GM23248 (cell line): ENCODE measurements around the gene NXPE4. TPM values are rescaled to one million over a fixed set of nuclear protein-coding genes. Genes with fewer than 3 reads are reported as not detected.

Experiments
- DNase-seq: peaks from one replicate; pipeline ENCODE4 v3.0.0-alpha.2; 2015
- H2AFZ ChIP-seq: fragments of 200-600 bp; sonication (generic); 2 replicates; pipeline ENCODE4 v1.6.1; 2016; ENCODE audit warnings: antibody characterized with exemption
- H3F3A ChIP-seq: fragments of 200-600 bp; sonication (generic); 2 replicates; pipeline ENCODE4 v1.6.1; 2016; ENCODE audit warnings: mild to moderate bottlenecking, antibody characterized with exemption, mixed run types; ENCODE audit not compliant: insufficient read depth
- H3K27ac ChIP-seq: fragments of 200-600 bp; sonication (generic); 2 replicates; pipeline ENCODE4 v1.5.1; 2016; ENCODE audit warnings: mild to moderate bottlenecking
- H3K27me3 ChIP-seq: fragments of 200-600 bp; sonication (generic); replicated peaks from 2 replicates; pipeline ENCODE4 v1.6.1; 2016; ENCODE audit warnings: mild to moderate bottlenecking; ENCODE audit not compliant: insufficient read depth
- H3K36me3 ChIP-seq: fragments of 200-600 bp; sonication (generic); 2 replicates; pipeline ENCODE4 v1.6.1; 2016; ENCODE audit warnings: low read depth, mild to moderate bottlenecking
- H3K4me1 ChIP-seq: fragments of 200-600 bp; sonication (generic); 2 replicates; pipeline ENCODE4 v1.6.1; 2016; ENCODE audit warnings: mild to moderate bottlenecking; ENCODE audit not compliant: insufficient read depth
- H3K4me2 ChIP-seq: fragments of 200-600 bp; sonication (generic); one replicate; pipeline ENCODE4 v1.6.1; 2016; ENCODE audit warnings: mild to moderate bottlenecking; ENCODE audit not compliant: unreplicated experiment
- H3K4me3 ChIP-seq: fragments of 200-600 bp; sonication (generic); 2 replicates; pipeline ENCODE4 v1.5.1; 2016; ENCODE audit warnings: mild to moderate bottlenecking
- H3K79me2 ChIP-seq: fragments of 200-600 bp; sonication (generic); 2 replicates; pipeline ENCODE4 v1.6.1; 2016; ENCODE audit warnings: mild to moderate bottlenecking; ENCODE audit not compliant: insufficient read depth
- H3K9ac ChIP-seq: fragments of 200-600 bp; sonication (generic); 2 replicates; pipeline ENCODE4 v1.6.1; 2016; ENCODE audit warnings: mild to moderate bottlenecking
- H3K9me2 ChIP-seq: fragments of 200-600 bp; sonication (generic); 2 replicates; pipeline ENCODE4 v1.6.1; 2016; ENCODE audit warnings: mixed run types, mild to moderate bottlenecking, moderate library complexity; ENCODE audit not compliant: insufficient read depth
- H3K9me3 ChIP-seq: fragments of 200-600 bp; sonication (generic); one replicate; pipeline ENCODE4 v1.6.1; 2017; ENCODE audit warnings: low read depth
- H4K20me1 ChIP-seq: fragments of 200-600 bp; sonication (generic); 2 replicates; pipeline ENCODE4 v1.6.0; 2016; ENCODE audit not compliant: insufficient read depth
- EZH2 ChIP-seq: fragments of 200-600 bp; sonication (generic); IDR thresholded peaks from 2 replicates; pipeline ENCODE4 v1.6.1; 2018; ENCODE audit warnings: antibody characterized with exemption, mild to moderate bottlenecking; ENCODE audit not compliant: insufficient read depth, poor library complexity, severe bottlenecking
- EZH2phosphoT487 ChIP-seq: fragments of 200-600 bp; sonication (generic); IDR thresholded peaks from 2 replicates; pipeline ENCODE4 v1.6.1; 2018; ENCODE audit warnings: antibody characterized with exemption, moderate library complexity, mild to moderate bottlenecking, low read depth; ENCODE audit not compliant: insufficient read depth
- WGBS, 2 experiments: methylation state at CpG; one replicate each; pipeline ENCODE4 v1.1.6; 2015 to 2017; ENCODE audit warnings: low lambda C conversion rate in 2 of 2, low coverage in 1 of 2; ENCODE audit errors: missing lambda C conversion rate in 2 of 2; 5-methylcytosine and 5-hydroxymethylcytosine counted together
- in situ Hi-C: fragments of 300-500 bp; cut with MboI; formaldehyde crosslinking; loops from 2 replicates; pipeline ENCODE4 v1.15.0; 2020
- polyA plus RNA-seq: library from polyadenylated mRNA; unstranded; fragments of >200 nt; fragmentation: Nextera tagmentation; extraction: Ambion mirVana; gene quantifications from 2 replicates; pipeline ENCODE4 v1.2.1, GENCODE V29; 2016
- total RNA-seq: library from RNA; depleted of rRNA; stranded (reverse); fragments of >200 nt; shearing (Covaris generic); gene quantifications from 2 replicates; pipeline ENCODE4 v1.2.3, GENCODE V29; 2014

The NXPE4 gene
- total and polyA plus RNA-seq, 2 experiments from 2014 or later = not detected

DNA sequence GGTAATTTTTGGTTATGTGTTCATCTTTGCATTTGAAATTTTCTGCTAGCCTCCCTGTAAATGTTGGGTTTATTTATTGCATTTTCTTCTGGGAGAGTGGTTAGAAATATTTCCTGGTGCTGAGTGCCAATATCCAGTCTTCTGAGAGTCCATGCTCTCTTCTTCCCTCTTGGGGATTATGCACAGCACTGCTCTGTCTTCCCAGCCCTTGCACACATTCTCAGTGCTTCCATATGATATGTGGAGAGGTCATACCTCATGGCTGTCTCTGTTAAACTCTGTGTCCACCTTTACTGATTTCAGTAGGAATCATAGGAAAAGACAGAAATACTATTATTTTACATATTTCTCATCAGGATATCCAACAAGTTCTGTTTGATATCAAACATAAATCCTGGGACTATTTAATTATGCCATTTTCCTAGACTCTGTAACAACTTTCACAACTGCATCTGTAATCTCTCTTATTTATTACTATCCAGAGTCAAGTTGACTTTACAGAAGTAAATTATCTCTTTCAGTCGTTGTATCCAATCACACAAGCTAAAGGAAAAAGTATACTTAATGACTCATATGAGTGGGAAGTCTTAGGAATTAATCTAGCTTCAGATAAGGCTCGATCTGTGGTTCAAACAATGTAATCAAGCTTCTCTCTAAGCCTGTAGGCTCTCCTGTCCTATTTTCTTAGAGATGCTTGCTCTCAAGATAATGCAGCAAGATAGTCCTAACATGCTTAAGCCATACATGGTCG is 33.2 kb downstream of the NXPE4 start:
- H3F3A ChIP-seq = 0 out of 2 replicates have a peak, but pooled peaks cover 10% of the 10 kb centered on the region
- H3K9ac ChIP-seq = no peak overlapping the region
- H3K4me1 ChIP-seq = peaks cover 11% of the 10 kb centered on the region; the same call in 1 of the 2 replicates
- H3K4me2 ChIP-seq = peak overlapping the region; percentile 5
- in situ Hi-C loops = no loop called here
- no peak for TF ChIP-seq EZH2
- no peak for TF ChIP-seq EZH2phosphoT487
- H3K36me3 ChIP-seq = no peaks in the 10 kb centered on the region
- H3K4me3 ChIP-seq = no peak overlapping the region
- no peaks in the 10 kb centered on the region for H3K27me3 ChIP-seq
- H3K27ac ChIP-seq = no peak overlapping the region
- no peaks in the 10 kb centered on the region for H3K9me2 ChIP-seq
- 9 to 17% methylated on average over 3 of the region's 3 CpGs for WGBS, 2 experiments
- no peaks in the 10 kb centered on the region for H4K20me1 ChIP-seq
- H3K9me3 ChIP-seq = no peaks in the 10 kb centered on the region
- no peak overlapping the region for H2AFZ ChIP-seq
- DNase-seq = peak; percentile 32
- no peaks in the 10 kb centered on the region for H3K79me2 ChIP-seq

DNA sequence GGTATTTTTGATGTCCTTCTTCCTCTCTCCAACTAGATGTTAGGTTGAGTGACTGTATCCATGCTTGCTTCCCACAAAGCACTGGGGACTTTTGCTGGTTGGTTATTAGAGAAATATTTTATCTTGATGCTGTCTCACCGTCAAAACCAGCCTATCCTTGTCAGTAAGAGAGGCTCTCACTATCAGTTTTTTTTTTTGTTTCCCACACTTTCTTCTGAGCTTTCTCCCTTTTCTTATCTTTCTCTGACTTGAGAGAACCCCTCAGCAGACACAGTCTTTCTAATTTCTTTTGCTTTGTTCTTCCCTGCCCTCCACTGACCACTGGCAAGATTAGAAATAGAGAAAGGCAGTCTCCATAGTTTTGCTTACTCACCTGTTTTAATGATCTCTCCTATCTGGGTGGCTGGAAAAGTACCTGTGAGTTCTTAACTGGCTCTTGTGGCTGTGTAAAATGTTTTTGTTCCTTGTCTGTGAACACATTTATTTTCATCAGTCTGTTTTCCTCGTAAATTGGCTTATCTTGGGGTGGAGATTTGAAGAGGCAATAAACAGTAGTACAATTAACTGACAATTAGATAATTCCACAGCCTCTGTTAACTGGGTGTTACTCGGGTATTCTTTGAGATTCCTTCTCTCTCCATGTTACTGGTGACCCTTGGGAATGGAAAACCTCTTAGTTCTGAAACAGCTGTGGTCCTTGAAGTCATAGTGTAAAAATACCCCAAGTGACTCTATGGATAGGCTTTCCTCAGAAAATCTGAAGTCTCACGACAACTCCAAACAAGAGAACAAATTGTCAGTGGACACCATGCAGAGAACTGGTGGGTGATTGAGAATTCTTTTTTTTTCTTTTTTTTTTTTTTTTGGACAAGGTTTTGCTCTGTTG is 35.9 kb downstream of the NXPE4 start, which contains the start of gene NXPE1:
TSS of gene NXPE1 (minus strand) at position 457 of the 886 bp plus-strand sequence. CDS start 8,680 bp downstream, outside the sequence.
- H3K79me2 ChIP-seq = no peaks in the 10 kb centered on the region
- no peaks in the 10 kb centered on the region for H3K27me3 ChIP-seq
- H3F3A ChIP-seq = 0 out of 2 replicates have a peak, but pooled peaks cover 10% of the 10 kb centered on the region
- H3K9ac ChIP-seq = no peak within 1 kb of the TSS
- no peak within 1 kb of the TSS for H3K4me2 ChIP-seq
- no peaks in the 10 kb centered on the region for H3K36me3 ChIP-seq
- 73% methylated on average over 4 of the region's 4 CpGs for WGBS, 2 experiments
- in situ Hi-C loops = no loop called here
- no peak within 1 kb of the TSS for H2AFZ ChIP-seq
- no peaks in the 10 kb centered on the region for H3K9me3 ChIP-seq
- H3K9me2 ChIP-seq = no peaks in the 10 kb centered on the region
- no peaks in the 10 kb centered on the region for H4K20me1 ChIP-seq
- TF ChIP-seq EZH2 = no peak
- DNase-seq = no peak
- H3K4me1 ChIP-seq = peaks cover 11% of the 10 kb centered on the region; the same call in 1 of the 2 replicates
- H3K4me3 ChIP-seq = no peak within 1 kb of the TSS
- H3K27ac ChIP-seq = no peak within 1 kb of the TSS

DNA sequence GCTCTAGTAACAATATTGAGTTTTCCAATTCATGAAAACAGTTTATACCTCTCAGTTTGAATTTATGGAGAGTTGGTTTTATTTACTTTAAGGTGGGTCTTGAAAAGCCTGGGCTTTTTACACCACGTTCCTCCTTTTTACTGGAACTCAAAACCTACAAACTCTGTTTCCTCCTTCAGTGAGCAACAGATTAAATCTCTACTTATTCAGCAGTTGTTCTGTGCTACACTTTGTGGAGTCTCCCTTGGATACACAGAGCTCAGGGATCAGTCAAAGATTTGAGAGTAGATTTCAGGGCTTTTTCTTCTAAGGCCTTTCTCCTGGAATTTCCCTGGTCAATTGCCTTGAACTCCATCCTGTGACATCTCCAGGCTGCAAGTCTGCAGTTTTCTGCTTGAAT is 39.5 kb downstream of the NXPE4 start:
- no peak overlapping the region for H3K4me2 ChIP-seq
- no peak overlapping the region for H2AFZ ChIP-seq
- H3K9ac ChIP-seq = no peak overlapping the region
- no peak overlapping the region for H3K4me3 ChIP-seq
- H3K27me3 ChIP-seq = no peaks in the 10 kb centered on the region
- no peaks in the 10 kb centered on the region for H3K9me3 ChIP-seq
- H3F3A ChIP-seq = no peaks in the 10 kb centered on the region
- no peaks in the 10 kb centered on the region for H3K9me2 ChIP-seq
- TF ChIP-seq EZH2 (no peak), EZH2phosphoT487 (no peak)
- H3K4me1 ChIP-seq = no peaks in the 10 kb centered on the region
- no peaks in the 10 kb centered on the region for H3K36me3 ChIP-seq
- no peak for DNase-seq
- H3K27ac ChIP-seq = no peak overlapping the region
- WGBS, 2 experiments = 53 to 56% methylated on average over 1 of the region's 1 CpG
- no peaks in the 10 kb centered on the region for H3K79me2 ChIP-seq
- in situ Hi-C loops = no loop called here
- no peaks in the 10 kb centered on the region for H4K20me1 ChIP-seq

DNA sequence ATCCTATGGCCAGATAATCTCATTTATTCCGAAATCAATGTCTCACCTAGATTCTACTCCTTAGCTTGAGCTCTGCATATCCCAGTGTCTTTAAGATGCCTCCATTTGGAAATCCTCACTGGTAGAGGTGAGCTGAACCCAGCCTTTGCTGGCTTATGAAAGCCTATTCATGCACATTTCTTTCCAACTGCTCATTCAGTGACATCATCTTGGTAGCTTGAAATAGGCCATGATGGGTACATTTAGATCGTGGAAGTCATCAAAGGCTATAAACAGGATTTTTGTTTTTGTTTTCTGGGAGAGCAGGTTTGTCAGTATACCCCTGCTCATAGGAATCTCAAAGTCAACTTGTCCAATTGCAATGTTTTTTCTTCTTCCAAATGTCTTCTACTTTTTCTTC is 41.9 kb downstream of the NXPE4 start:
- H3K9me3 ChIP-seq = no peaks in the 10 kb centered on the region
- TF ChIP-seq EZH2 (no peak), EZH2phosphoT487 (no peak)
- no peaks in the 10 kb centered on the region for H3K9me2 ChIP-seq
- no peaks in the 10 kb centered on the region for H3K27me3 ChIP-seq
- 48% methylated on average over 2 of the region's 2 CpGs for WGBS, 2 experiments
- H3K9ac ChIP-seq = no peak overlapping the region
- H3K79me2 ChIP-seq = no peaks in the 10 kb centered on the region
- H3K27ac ChIP-seq = no peak overlapping the region
- no peak overlapping the region for H2AFZ ChIP-seq
- no peak overlapping the region for H3K4me3 ChIP-seq
- DNase-seq = peak; percentile 56
- no peaks in the 10 kb centered on the region for H4K20me1 ChIP-seq
- no peaks in the 10 kb centered on the region for H3F3A ChIP-seq
- in situ Hi-C loops = no loop called here
- H3K4me2 ChIP-seq = no peak overlapping the region
- H3K36me3 ChIP-seq = no peaks in the 10 kb centered on the region
- no peaks in the 10 kb centered on the region for H3K4me1 ChIP-seq
